K562 (cell line): ENCODE measurements around the gene CYFIP2. TPM values are rescaled to one million over a fixed set of nuclear protein-coding genes. Genes with fewer than 3 reads are reported as not detected.

Experiments
- ARID1B ChIP-seq: fragments of 450-650 bp; IDR thresholded peaks from 2 replicates; pipeline ENCODE4 v1.6.1; 2016; ENCODE audit warnings: antibody characterized with exemption, mild to moderate bottlenecking, inconsistent platforms
- FUS ChIP-seq: fragments of 200-400 bp; formaldehyde crosslinking; optimal IDR thresholded peaks from 2 replicates; pipeline ENCODE3; 2017; ENCODE audit warnings: low read depth, low read length
- GATA2 ChIP-seq: sonication (generic); formaldehyde crosslinking; IDR thresholded peaks from 2 replicates; pipeline ENCODE4 v1.4.0; 2020; ENCODE audit warnings: mild to moderate bottlenecking, missing genetic modification reagents
- GTF3C2 ChIP-seq: IDR thresholded peaks from 3 replicates; pipeline ENCODE4 v1.6.1; 2011; ENCODE audit warnings: borderline replicate concordance, mild to moderate bottlenecking, moderate library complexity; ENCODE audit not compliant: insufficient read length; ENCODE audit errors: extremely low read depth
- MNT ChIP-seq, 2 experiments: fragments of 450-650 bp; conservative IDR thresholded peaks; 2 replicates each; pipeline ENCODE4 v1.6.1; 2017; ENCODE audit warnings: mild to moderate bottlenecking in 2 of 2, moderate library complexity in 2 of 2
- RFX7 ChIP-seq: fragments of 250-450 bp; sonication (Bioruptor Pico); IDR thresholded peaks from 2 replicates; pipeline ENCODE4 v1.5.1; 2021; ENCODE audit warnings: mild to moderate bottlenecking
- ZBTB40 ChIP-seq, 2 experiments: fragments of 450-650 bp in 1 of 2; sonication (generic) in 1 of 2; formaldehyde crosslinking in 1 of 2; IDR thresholded peaks; 2 replicates each; pipeline versions ENCODE4 v1.7.1 to v1.9.0; 2016 to 2022; ENCODE audit warnings: inconsistent platforms in 1 of 2, mild to moderate bottlenecking in 1 of 2, missing genetic modification reagents in 1 of 2
- ZNF143 ChIP-seq: sonication (generic); formaldehyde crosslinking; IDR thresholded peaks from 2 replicates; pipeline ENCODE4 v1.9.0; 2022; ENCODE audit warnings: mild to moderate bottlenecking, missing genetic modification reagents
- ZNF395 ChIP-seq: fragments of 200-800 bp; sonication (Bioruptor generic); IDR thresholded peaks from 2 replicates; pipeline ENCODE4 v1.6.1; 2017; ENCODE audit warnings: missing genetic modification characterization, missing compliant biosample characterization
- ZNF583 ChIP-seq: fragments of 250-450 bp; sonication (Bioruptor Pico); IDR thresholded peaks from 2 replicates; pipeline ENCODE4 v1.4.0; 2020
- ZNF589 ChIP-seq: fragments of 200-800 bp; sonication (Bioruptor generic); IDR thresholded peaks from 2 replicates; pipeline ENCODE4 v1.6.1; 2016; ENCODE audit warnings: low read depth, missing genetic modification characterization, missing compliant biosample characterization
- ZNF785 ChIP-seq: fragments of 250-450 bp; sonication (Bioruptor Pico); IDR thresholded peaks from 2 replicates; pipeline ENCODE4 v1.4.0; 2020; ENCODE audit warnings: mild to moderate bottlenecking
- polyA plus RNA-seq, 8 experiments: library from polyadenylated mRNA; depleted of rRNA in 4 of 8; stranded (reverse) in 5 of 8; unstranded in 3 of 8; fragments of >200 nt; fragmentation: Nextera tagmentation in 2 of 8; fragmentation: Illumina TruSeq in 1 of 8; extraction: Ambion mirVana in 2 of 8; extraction: Trizol in 1 of 8; gene quantifications; 2 replicates each; pipeline versions ENCODE4 v1.2.1 to v1.2.3, GENCODE V29; 2011 to 2014; ENCODE audit warnings: inconsistent platforms in 1 of 8, missing spikeins in 1 of 8
- total RNA-seq, 7 experiments: library from RNA; depleted of rRNA in 6 of 7; stranded (reverse); fragments of >200 nt in 6 of 7; fragmentation: Illumina TruSeq in 2 of 7; extraction: Trizol in 2 of 7; gene quantifications; 2 replicates each; pipeline versions ENCODE4 v1.2.1 to v1.2.3, GENCODE V29; 2011 to 2021; ENCODE audit warnings: low replicate concordance in 1 of 7

Gene CYFIP2
- total and polyA plus RNA-seq, 9 of the 15 experiments (the other 6 are each of a cell fraction or from before 2014, with no cell fraction given): 0.76 to 2.9 (median 1.4) TPM; not detected in 1

- peak; percentile 51; the same call in 1 of the 2 replicates for TF ChIP-seq ZNF395
- TF ChIP-seq ZNF583: no peak
- TF ChIP-seq ZBTB40 (IDR thresholded peaks at IDR 0.05): no peak
- TF ChIP-seq ZBTB40 (CRISPR knock-in tag; IDR thresholded peaks at IDR 0.05): no peak
- no peak for TF ChIP-seq MNT (conservative IDR thresholded peaks at IDR 0.05)
- TF ChIP-seq ZNF589 (CRISPR knock-in tag): 0 out of 2 replicates have a peak, but pooled peaks have one; percentile 62
- peak; percentile 52; the same call in 1 of the 2 replicates for TF ChIP-seq GATA2 (CRISPR knock-in tag)
- TF ChIP-seq RFX7 (CRISPR knock-in tag): no peak
- no peak for TF ChIP-seq GTF3C2
- no peak for TF ChIP-seq FUS
- TF ChIP-seq ZNF143: no peak
- TF ChIP-seq ZNF785 (CRISPR knock-in tag): no peak
- TF ChIP-seq ARID1B: peak; percentile 84
Observed at GRCh38 chr5:157362012-157362411, 96.1 kb downstream of the CYFIP2 start (continued).
